WTC11 (cell line): ENCODE measurements around the gene PPP6R1.

Source experiments
- CTCF ChIP-seq: fragments of 200-600 bp; IDR thresholded peaks from 2 replicates; pipeline ENCODE4 v1.8.0; 2022; ENCODE audit warnings: antibody characterized with exemption
- MAX ChIP-seq: sonication (generic); formaldehyde crosslinking; IDR thresholded peaks from 2 replicates; pipeline ENCODE4 v1.8.0; 2022; ENCODE audit warnings: mild to moderate bottlenecking, missing genetic modification reagents
- MLX ChIP-seq: sonication (generic); formaldehyde crosslinking; IDR thresholded peaks from 2 replicates; pipeline ENCODE4 v1.8.1; 2023; ENCODE audit warnings: mild to moderate bottlenecking, missing genetic modification reagents, moderate library complexity

DNA sequence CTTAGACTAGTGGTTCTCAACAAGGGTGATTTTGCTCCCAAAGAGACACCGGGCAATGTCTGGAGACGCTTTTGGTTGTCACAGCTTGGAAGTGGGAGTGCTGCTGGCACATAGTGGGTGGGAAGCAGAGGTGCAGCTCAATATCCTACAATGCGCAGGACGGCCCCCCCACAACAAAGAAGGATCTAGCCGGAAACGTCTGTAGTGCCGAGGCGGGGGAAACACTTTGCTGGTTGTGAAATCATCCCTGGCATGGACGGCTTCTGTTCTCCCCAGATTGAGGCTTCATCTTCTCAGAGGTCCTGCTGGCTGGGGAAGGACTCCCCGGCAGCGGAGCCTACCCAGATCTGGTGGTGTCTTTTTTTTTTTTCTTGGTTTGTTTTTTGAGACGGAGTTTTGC, 65.3 kb downstream of the PPP6R1 start:
- TF ChIP-seq MAX (no peak), MLX (CRISPR knock-in tag) (no peak), CTCF (no peak)
